ENCODE measurements around the gene MYL9.

MYL9 gene

DNA sequence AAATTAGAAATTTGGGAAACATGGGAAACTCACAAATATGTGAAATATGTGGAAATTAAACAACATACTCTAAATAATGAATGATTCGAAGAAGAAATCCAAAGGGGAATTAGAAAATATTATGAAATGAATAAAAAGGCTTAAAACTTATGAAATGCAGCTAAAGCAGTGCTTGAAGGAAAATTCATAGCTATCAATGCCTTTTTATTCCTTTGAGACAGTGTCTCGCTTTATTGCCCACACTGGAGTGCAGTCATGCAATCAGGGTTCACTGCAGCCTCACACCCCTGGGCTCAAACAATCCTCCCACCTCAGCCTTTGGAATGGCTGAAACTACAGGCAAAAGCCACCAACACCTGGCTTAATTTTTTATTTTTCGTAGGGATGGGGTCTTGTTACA is 24.2 kb downstream of the MYL9 start:
- TF ChIP-seq, protein P1, sequence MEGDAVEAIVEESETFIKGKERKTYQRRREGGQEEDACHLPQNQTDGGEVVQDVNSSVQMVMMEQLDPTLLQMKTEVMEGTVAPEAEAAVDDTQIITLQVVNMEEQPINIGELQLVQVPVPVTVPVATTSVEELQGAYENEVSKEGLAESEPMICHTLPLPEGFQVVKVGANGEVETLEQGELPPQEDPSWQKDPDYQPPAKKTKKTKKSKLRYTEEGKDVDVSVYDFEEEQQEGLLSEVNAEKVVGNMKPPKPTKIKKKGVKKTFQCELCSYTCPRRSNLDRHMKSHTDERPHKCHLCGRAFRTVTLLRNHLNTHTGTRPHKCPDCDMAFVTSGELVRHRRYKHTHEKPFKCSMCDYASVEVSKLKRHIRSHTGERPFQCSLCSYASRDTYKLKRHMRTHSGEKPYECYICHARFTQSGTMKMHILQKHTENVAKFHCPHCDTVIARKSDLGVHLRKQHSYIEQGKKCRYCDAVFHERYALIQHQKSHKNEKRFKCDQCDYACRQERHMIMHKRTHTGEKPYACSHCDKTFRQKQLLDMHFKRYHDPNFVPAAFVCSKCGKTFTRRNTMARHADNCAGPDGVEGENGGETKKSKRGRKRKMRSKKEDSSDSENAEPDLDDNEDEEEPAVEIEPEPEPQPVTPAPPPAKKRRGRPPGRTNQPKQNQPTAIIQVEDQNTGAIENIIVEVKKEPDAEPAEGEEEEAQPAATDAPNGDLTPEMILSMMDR (IDR thresholded peaks at IDR 0.05), result no peak

DNA sequence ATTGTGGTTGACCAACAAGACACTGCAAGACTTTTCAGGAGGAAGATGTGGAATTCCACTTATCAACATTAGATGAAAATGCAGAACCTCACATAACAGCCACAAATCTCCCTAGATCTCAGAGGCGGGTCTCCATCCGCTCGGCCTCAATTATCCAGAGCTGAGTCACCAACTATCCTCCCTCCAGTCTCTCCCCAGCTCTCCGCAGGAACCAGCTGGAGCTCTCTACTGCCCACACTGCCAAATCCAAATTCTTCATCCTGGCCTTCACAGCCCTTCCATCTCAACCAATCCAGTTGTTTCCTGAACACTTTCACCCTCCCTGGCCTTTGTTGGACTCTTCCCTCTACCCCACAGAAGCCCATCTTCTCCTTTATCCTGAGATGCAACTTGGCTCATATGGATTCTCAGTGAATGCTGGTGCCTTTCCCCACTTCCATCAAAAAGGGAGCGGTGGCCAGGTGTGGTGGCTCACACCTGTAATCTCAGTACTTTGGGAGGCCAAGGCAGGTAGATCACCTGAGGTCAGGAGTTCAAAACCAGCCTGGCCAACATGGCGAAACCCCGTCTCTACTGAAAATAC is 28.6 kb downstream of the MYL9 start:
- TF ChIP-seq, protein P1 (IDR thresholded peaks at IDR 0.05), result no peak

DNA sequence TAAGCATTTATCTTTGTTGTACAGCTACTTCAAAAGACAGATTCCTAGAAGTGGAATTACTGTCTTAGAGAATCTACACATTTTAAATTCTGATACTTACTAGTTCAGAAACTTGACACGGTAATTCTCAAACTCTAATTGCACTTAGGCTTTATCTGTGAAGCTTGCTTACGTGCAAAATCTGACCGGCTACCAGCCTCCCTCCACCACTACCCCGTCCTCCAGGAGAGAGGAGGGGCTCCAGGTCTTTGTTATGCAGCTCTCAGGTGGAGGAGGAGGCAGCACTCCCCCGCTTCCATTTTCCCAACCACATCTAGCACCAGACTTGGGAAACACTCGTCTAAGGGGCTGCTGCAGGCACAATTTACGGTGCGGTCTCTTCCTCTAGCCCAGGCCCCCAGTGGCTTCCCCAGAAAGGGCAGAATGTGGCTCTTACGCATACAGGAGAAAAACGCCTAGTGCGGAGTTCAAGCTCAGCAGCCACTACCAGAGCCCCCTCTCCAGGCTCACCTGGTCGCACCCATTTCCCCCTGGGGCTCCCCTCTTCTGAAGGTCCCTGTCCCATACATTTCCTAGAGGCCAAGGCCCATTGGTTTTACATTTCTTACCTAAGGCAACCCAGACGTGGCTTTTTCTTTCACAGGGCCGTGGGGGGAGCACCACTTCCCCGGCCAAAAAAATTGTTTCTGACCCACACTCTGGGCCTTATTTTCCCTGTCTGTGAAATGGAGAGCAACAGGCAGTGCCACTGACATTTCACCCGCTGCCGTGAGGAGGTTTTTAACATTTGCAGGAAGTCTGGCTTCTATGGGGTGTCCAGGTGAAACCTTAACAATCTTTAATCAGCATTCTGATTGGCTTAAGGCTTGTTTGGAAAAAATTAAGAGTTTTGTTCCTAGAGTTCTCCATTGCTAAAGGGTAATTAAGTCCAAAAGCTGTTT is 30.5 kb downstream of the MYL9 start:
- TF ChIP-seq, protein P1 (IDR thresholded peaks at IDR 0.05), result no peak

DNA sequence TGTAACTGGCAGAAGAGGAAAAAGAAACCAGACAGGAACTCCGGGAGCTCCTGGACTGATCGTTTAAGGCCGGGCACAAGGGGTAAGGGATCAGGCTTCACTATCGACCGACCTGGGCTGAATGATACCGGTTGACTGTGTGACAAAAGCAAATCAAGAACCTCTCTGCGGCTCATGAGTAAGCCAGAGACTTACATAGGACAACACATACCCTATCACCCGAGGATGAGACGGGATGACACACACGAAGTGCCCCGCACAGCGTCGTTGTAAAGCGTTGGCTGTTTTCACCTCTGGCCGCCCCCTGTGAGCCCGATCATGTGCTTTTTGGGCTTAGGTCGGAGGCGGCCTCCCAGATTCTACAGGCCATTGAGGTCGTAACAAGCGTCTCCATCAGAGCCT is 31.4 kb downstream of the MYL9 start:
- TF ChIP-seq, protein P1 (IDR thresholded peaks at IDR 0.05), result no peak

DNA sequence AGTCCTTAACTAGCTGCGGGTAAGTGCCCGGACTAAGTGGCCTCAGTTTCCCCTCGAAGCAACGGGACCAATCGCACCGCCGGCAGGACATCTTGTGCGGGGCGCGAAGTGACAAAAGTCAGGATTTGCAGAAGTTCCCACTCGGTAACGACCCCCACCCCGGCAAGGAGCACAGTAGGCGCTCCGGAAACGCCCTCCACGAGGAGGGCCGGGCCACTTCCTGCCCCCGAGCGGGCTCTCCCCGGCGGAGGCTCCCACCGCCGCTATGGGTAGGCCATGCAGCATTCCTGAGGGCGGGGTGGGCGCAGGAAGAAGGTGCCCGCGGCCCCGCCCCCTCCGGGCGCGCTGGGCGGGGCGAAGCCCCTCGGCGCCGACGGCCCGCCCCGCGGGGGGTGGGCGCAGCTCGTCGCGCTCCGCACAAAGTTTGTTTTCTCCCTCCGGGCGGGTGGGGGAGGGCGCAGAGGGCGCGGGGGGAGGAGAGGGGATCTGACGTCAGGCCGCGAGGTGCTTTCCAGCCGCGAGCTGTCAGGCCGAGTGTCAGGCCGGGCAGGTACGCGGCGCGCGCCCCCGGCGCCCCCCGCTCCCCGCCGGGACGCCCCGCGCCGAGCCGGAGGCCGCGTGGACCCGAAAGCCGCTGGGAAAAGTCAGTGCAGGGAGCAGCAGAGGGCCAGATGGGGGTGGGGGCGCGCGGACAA is 31.9 kb downstream of the MYL9 start, which contains the start of gene TGIF2:
TSS of gene TGIF2 (plus strand) at position 495 of the 695 bp plus-strand sequence. CDS start 5,178 bp downstream, outside the sequence.
- TF ChIP-seq, protein P1 (IDR thresholded peaks at IDR 0.05), result no peak

DNA sequence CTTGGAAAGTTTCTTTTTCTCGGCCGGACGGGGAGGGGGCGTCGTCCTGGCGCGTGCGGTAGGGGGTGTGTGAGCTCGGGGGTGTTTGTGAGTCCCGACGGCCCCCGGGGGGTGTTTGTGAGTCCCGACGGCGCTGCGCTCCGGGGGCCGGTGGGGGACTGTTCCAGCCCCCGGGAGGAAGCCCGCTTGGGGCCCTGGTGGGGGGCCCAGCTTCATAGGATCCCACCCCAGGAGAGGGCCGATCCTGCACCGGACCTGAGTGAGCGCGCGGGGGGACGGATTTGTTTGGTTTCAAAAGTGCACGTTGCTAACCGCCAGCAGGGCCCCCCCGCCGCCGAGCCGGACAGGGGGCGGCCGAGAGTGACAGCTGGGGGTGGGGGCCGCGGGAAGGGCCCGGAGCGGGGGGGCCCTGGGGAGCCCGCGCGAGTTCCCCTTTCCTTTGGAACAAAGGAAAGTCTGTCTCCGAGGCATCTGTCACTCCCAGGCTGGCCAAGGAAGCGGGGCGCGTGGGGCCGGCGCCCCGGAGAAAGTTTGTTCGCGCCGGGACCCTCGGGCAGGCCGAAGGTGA is 32.6 kb downstream of the MYL9 start:
- TF ChIP-seq, protein P1 (IDR thresholded peaks at IDR 0.05), result no peak

All from LNCAP (cell line).